T-helper 9 cell (primary cell): ENCODE measurements around the gene MAIP1.

Experiments used
- DNase-seq: peaks from one replicate; pipeline ENCODE4 v3.0.0-alpha.2; 2020

The MAIP1 gene

DNA sequence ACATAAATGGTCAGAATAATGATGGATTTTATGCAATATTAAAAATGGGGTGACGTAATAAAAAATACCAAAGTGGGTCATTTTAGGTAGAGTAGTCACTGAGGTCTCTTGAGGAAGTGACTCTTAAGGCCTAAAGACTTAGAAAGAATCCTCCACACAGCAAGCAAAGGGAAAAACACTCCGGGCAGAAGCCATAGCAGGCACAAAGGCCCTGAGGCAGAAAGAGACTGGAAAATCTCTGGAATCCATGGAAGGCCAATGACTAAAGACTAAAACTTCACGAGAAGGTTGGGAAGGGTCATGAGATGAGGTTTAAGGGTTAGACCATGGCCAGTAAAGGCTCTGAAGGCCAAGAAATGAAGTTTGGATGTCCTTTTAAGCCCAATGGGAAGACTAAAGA, 36.9 kb downstream of the MAIP1 start:
- DNase-seq = no peak

DNA sequence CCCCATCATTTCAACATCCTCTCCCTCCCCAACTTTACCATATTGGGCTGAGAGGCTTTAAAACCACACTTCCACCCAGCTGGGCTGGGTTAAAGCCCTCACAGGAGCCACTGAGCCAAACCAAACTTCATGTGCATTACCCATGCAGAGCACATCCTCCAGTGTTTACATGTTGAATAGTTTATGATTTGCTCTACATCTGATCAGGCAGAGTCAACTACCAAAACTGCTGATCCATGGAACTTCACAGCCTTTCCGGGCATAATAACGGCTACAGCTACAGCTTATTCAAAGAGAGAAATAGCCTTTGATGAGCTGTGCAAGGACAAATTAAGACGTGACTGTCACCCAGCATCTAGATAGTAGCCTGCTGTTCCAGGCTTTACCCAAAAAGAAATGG, 39.0 kb downstream of the MAIP1 start:
- no peak for DNase-seq

DNA sequence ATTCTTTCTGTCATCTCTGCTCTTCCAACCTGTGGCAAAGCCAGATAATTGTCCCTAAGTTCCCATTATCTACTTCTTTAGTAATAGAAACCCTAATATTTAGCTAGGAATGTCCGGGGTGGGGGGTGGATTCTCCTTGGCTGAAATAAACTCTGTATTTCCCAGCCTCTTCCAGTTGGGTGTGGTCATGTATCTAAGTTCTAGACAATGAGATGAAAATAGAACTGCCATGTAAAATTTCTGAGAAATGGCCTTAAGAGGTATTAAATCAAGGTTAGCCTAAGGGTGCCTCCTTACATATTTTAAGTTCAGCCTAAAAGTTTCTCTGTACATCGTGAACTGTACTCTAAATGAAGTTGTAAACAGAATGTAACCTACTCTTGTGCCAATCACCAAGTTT, 39.5 kb downstream of the MAIP1 start:
- no peak for DNase-seq

DNA sequence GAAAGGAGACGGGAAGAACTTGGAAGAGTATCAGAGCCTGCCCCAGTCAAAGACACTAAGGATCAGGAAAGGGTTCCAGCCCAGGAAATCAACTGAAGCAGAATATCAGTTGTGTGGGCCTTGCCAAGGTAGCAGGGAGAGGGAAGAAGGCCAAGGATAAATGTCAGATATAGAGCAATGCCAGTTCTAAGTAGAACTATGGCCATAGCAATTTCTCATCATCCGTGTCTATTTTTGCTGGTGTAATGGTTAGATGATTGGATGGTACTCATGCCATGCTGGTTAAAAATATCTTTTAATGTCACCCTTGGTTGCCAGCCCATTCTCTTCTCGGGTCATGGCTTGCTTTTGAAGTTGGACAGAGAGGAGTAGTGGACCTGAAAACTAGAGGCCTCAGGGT, 41.9 kb downstream of the MAIP1 start:
- no peak for DNase-seq

DNA sequence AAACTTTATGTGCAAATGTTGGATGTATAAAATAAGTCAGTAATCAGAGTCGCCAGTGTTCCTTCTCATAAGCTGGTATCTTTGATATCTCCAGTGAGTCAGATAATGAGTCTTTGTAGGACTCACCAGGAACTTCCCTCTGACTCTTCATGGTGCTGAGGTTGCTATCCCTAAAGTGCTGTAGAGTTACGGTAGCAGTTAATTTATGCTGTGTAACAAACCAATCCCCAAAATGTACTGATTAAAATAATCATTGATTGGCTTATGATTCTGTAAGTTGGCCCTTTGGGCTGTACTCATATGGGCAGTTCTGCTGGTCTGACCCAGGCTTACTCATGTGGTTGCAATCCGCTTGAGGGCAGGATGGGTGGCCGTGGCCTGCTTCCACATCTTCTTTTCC, 43.8 kb downstream of the MAIP1 start:
- DNase-seq = no peak

DNA sequence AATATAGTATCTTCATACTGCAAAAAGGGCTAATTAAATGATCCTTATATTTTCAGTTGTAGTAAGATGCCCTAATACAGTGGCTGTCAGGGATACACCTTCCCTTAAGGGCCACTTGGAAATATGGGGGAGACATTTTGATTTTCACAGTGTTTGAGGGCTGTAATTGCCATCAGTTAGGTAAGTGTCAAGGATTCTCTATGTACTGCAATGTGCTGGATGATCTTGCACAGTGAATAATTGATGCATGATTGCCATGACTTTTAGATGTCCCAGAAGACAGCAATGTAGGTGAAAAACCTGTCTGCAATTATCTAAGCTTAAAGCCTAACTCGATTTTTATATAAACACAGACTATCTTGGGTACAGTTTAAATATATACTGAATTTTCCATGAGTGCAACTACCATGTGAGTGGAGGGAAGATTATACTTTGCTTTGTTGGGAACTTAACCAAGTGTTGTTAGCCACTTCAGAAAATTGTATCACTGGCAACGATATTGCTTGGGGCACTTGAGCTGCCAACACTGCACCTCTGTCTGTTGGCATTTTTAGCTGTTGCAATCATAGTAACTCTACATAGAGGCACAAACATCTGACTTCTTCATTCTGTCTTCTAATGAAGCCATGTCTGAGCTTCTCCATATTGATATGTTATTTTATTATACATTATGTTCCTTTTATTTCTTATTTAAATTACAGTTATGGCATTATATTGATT, 45.2 kb downstream of the MAIP1 start:
- DNase-seq = no peak

DNA sequence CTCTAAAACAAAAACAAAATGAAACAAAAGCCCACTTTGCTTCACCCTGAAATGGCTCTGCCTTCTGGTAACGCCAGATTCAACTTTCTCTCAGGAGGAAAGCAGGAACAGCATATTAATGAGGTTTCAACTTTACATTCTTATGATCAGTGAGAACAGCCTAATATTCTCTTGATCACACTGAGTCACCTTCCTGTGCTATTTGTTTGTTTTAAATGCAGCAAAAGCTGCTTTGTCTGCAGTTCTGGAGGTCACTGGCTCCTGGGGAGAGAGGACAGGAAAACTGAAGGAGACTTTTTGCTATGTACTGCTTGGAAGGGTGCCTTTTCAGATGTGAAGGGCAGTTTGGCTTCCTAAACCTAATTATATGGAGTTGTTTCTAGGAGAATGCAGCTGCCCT, 48.1 kb downstream of the MAIP1 start:
- no peak for DNase-seq

DNA sequence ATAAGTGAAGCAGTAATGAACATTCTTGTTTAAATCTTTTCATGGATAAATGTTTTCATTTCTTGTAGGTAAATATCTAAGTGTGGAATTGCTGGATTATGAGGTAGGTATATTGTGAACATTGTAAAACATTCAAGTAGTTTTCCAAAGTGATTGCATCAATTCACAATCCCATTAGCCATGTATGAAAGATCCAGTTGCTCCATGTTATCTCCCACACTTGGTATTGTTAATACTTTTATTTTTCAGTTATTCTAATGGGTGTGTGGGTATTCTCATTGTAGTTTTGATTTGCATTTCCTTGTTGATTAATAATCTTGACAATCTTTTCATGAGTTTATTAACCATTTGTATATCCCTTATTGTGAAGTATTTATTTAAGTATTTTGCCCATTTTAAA, 50.3 kb downstream of the MAIP1 start:
- no peak for DNase-seq

DNA sequence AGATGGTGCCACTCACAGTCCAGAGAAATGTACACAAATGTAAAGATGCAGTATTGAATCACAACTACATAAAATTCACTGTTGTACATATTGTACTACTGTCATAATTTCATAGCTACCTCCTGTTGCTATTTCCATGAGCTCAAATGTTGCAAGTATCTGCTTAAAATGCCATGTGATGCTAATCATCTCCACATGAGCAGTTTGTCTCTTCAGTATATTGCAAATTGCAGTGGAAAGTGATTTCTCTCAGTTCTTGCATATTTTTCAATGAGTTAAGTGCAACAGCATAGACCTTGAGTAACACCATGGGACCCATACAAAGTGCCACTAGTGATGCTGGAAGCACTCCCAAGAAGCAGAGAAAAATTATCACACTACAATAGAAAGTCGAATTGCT, 51.9 kb downstream of the MAIP1 start:
- DNase-seq = no peak

DNA sequence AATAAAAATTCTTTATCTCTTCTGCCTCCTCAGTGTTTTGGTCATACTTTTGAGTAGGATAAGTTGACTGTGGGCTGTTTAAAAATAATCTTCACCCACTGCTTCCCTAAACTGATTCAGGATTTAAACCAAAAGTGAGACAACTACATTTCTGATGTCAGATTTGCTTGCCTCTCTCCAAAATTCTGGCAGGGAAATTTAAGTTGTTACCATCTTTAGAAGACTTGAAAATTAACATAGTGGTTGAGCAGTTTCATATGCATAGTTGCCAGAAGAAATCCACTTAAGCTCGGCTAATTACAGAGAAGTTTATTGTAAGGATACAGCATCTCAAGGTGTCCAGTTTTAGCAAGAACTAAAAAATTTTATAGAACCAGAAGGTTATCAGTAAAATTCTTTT, 57.0 kb downstream of the MAIP1 start:
- DNase-seq = no peak
